Tibial artery (tissue), 4 donors: Measurements from ENCODE around the gene NPHP3.

Experiments used
- DNase-seq, 2 donors: peaks; one replicate each; pipeline ENCODE4 v3.0.0-alpha.2; 2019
- H3K27ac ChIP-seq, 2 donors: fragments of 200-600 bp; sonication (generic) in 1 of 2; 1 replicate in 1 of 2; 2 replicates in 1 of 2; pipeline ENCODE4 v1.5.1; 2018 to 2019; ENCODE audit warnings: mild to moderate bottlenecking in 1 of 2
- H3K27me3 ChIP-seq, 2 donors: fragments of 200-600 bp; sonication (generic) in 1 of 2; one replicate each; pipeline versions ENCODE4 v1.5.1 to v1.6.0; 2016 to 2019
- H3K36me3 ChIP-seq, 3 donors: fragments of 200-600 bp; sonication (generic) in 2 of 3; one replicate each; pipeline ENCODE4 v1.5.1; 2016 to 2019; ENCODE audit warnings: mild to moderate bottlenecking in 2 of 3
- H3K4me1 ChIP-seq, 4 donors: fragments of 200-600 bp; sonication (generic) in 2 of 4; 1 replicate in 3 of 4; 2 replicates in 1 of 4; pipeline ENCODE4 v1.5.1; 2016 to 2019
- H3K4me3 ChIP-seq, 2 donors: fragments of 200-600 bp; sonication (generic) in 1 of 2; 1 replicate in 1 of 2; 2 replicates in 1 of 2; pipeline ENCODE4 v1.5.1; 2018 to 2019; ENCODE audit warnings: mild to moderate bottlenecking in 2 of 2
- H3K9me3 ChIP-seq, 3 donors: fragments of 200-600 bp; sonication (generic) in 1 of 3; one replicate each; pipeline ENCODE4 v1.5.1; 2016 to 2019
- CTCF ChIP-seq, 2 experiments: fragments of 200-600 bp in 1 of 2; fragments of 450-650 bp in 1 of 2; IDR thresholded peaks; one replicate each; pipeline ENCODE4 v1.5.1; 2017 to 2019; ENCODE audit warnings: antibody characterized with exemption in 2 of 2, mild to moderate bottlenecking in 1 of 2, moderate library complexity in 1 of 2
- intact Hi-C: fragments of 100-400 bp; cut with DNase I; formaldehyde crosslinking; loops from one replicate; pipeline ENCODE4 v1.15.0; 2023; ENCODE audit warnings: low total_unique reads

NPHP3 gene

GRCh38 chr3:132709761-132710160 lies 12.4 kb downstream of the NPHP3 start:
- Histone ChIP-seq H3K9me3 (no peaks in the 10 kb centered on the region), H3K27ac (no peak overlapping the region), H3K27me3 (no peaks in the 10 kb centered on the region), H3K4me3 (no peak overlapping the region), H3K4me1 (no peaks in the 10 kb centered on the region), H3K36me3 (peaks cover 55 to 76% (median 58%) of the 10 kb centered on the region in 3 donors)
- intact Hi-C loops = loop anchor here (10.0 kb wide), 1 partner anchor 945 kb away; no protein-coding TSS in a partner anchor
- TF ChIP-seq CTCF (IDR thresholded peaks at IDR 0.05) = no peak
- DNase-seq = no peak

- peaks cover 75 to 88% (median 82%) of the 10 kb centered on the region in 3 donors for H3K36me3 ChIP-seq
- no peak for TF ChIP-seq CTCF (IDR thresholded peaks at IDR 0.05)
- DNase-seq = no peak
These were observed 18.5 kb downstream of the NPHP3 start for GRCh38 chr3:132703733-132704132.

GRCh38 chr3:132695422-132695821 lies 26.8 kb downstream of the NPHP3 start:
- H3K4me1 ChIP-seq = no peaks in the 10 kb centered on the region
- H3K4me3 ChIP-seq = no peak overlapping the region
- peaks cover 87 to 94% (median 88%) of the 10 kb centered on the region in 3 donors for H3K36me3 ChIP-seq
- DNase-seq = no peak
- no peaks in the 10 kb centered on the region for H3K9me3 ChIP-seq
- H3K27me3 ChIP-seq = no peaks in the 10 kb centered on the region
- intact Hi-C loops = loop anchor here (2.0 kb wide), 1 partner anchor 19 kb away; no protein-coding TSS in a partner anchor
- TF ChIP-seq CTCF (IDR thresholded peaks at IDR 0.05) = no peak
- H3K27ac ChIP-seq = no peak overlapping the region

More at GRCh38 chr3:132703733-132704132, 18.5 kb downstream of the NPHP3 start:
- H3K4me1 ChIP-seq = no peaks in the 10 kb centered on the region
- H3K27me3 ChIP-seq = no peaks in the 10 kb centered on the region
- intact Hi-C loops = loop anchor here (10.0 kb wide), 1 partner anchor 951 kb away; no protein-coding TSS in a partner anchor
- H3K27ac ChIP-seq = no peak overlapping the region
- no peak overlapping the region for H3K4me3 ChIP-seq
- H3K9me3 ChIP-seq = no peaks in the 10 kb centered on the region

- intact Hi-C loops = loop anchor here (2.0 kb wide), 1 partner anchor 18 kb away; no protein-coding TSS in a partner anchor
- no peaks in the 10 kb centered on the region for H3K9me3 ChIP-seq
- H3K4me1 ChIP-seq = no peaks in the 10 kb centered on the region
- no peaks in the 10 kb centered on the region for H3K27me3 ChIP-seq
- H3K36me3 ChIP-seq = peaks cover 87 to 95% (median 88%) of the 10 kb centered on the region in 3 donors
- H3K27ac ChIP-seq = no peak overlapping the region
- no peak for DNase-seq
- no peak for TF ChIP-seq CTCF (IDR thresholded peaks at IDR 0.05)
- no peak overlapping the region for H3K4me3 ChIP-seq
These were observed 27.2 kb downstream of the NPHP3 start for GRCh38 chr3:132694991-132695390.

GRCh38 chr3:132690040-132690439 lies 32.2 kb downstream of the NPHP3 start:
- H3K36me3 ChIP-seq = peaks cover 90 to 99% (median 97%) of the 10 kb centered on the region in 3 donors
- no peaks in the 10 kb centered on the region for H3K9me3 ChIP-seq
- H3K27ac ChIP-seq = no peak overlapping the region
- no peaks in the 10 kb centered on the region for H3K27me3 ChIP-seq
- no peaks in the 10 kb centered on the region for H3K4me1 ChIP-seq
- DNase-seq = no peak
- TF ChIP-seq CTCF (IDR thresholded peaks at IDR 0.05) = no peak
- H3K4me3 ChIP-seq = no peak overlapping the region
- intact Hi-C loops = no loop called here

- Histone ChIP-seq H3K9me3 (no peaks in the 10 kb centered on the region), H3K27me3 (no peaks in the 10 kb centered on the region), H3K4me3 (no peak overlapping the region), H3K27ac (no peak overlapping the region), H3K4me1 (no peaks in the 10 kb centered on the region), H3K36me3 (peaks cover 75 to 89% (median 81%) of the 10 kb centered on the region in 3 donors)
- TF ChIP-seq CTCF (IDR thresholded peaks at IDR 0.05) = no peak
- intact Hi-C loops = no loop called here
- no peak for DNase-seq
These were observed 40.0 kb downstream of the NPHP3 start for GRCh38 chr3:132682201-132682600.
